Metanephros (tissue), 2 donors: ENCODE data around the gene CBL. TPM values are rescaled to one million over a fixed set of nuclear protein-coding genes. Genes with fewer than 3 reads are reported as not detected.

Experiments used
- small RNA-seq: library from RNA; depleted of rRNA; stranded (forward); fragments of <200 nt; gene quantifications from one replicate; pipeline ENCODE3, GENCODE V24; 2014; ENCODE audit warnings: low replicate concordance
- total RNA-seq: library from RNA; depleted of rRNA; stranded (reverse); fragments of >200 nt; gene quantifications from one replicate; pipeline ENCODE4 v1.2.3, GENCODE V29; 2014

The CBL gene
- 15.9 TPM for total RNA-seq

GRCh38 chr11:119205574-119206510 lies at the start of gene CBL:
Gene CBL (plus strand): TSS chr11:119206339. CDS start chr11:119206418, 79 bp downstream.

GRCh38 chr11:119168471-119169281 lies 37.5 kb upstream of the CBL start, which contains the start of gene NLRX1:
Gene NLRX1 (plus strand): TSS chr11:119168725. CDS start chr11:119171404, 2,679 bp downstream.

GRCh38 chr11:119316729-119317591 lies 110.8 kb downstream of the CBL start, which contains the start of gene MCAM:
Gene MCAM (minus strand): TSS chr11:119317130. CDS start chr11:119317101, 29 bp downstream.

GRCh38 chr11:119334174-119334930 lies 128.2 kb downstream of the CBL start, which contains the start of gene RNF26:
Gene RNF26 (plus strand): TSS chr11:119334527. CDS start chr11:119335123, 596 bp downstream.

GRCh38 chr11:119340335-119341221 lies 134.4 kb downstream of the CBL start, which contains the start of gene C1QTNF5:
Gene C1QTNF5 (minus strand): TSS chr11:119340883. CDS start chr11:119340397, 486 bp downstream.

GRCh38 chr11:119346605-119347004 lies 140.5 kb downstream of the CBL start, which contains the start of gene MFRP:
Gene MFRP (minus strand): TSS chr11:119346705. CDS start chr11:119346513, 192 bp downstream.

Small RNA genes lying within 50 kb of the gene (small RNA-seq; reads per million reads assigned to genes)
- gene RF01225 (not detected), gene RNU6-262P (not detected)

Other genes starting within 250 kb of the CBL start
- not detected for gene FOXR1, start 234.6 kb upstream of the CBL start, total RNA-seq
- gene CENATAC, start 208.2 kb upstream of the CBL start, total RNA-seq: 30.3 TPM
- gene RPS25, start 188.0 kb upstream of the CBL start, total RNA-seq: 541 TPM
- 58.5 TPM for gene TRAPPC4, start 187.6 kb upstream of the CBL start, total RNA-seq
- 35.3 TPM for gene SLC37A4, start 175.5 kb upstream of the CBL start, total RNA-seq
- 64.1 TPM for gene HYOU1, start 149.1 kb upstream of the CBL start, total RNA-seq
- gene VPS11, start 138.5 kb upstream of the CBL start, total RNA-seq: 40.3 TPM
- gene HMBS, start 121.5 kb upstream of the CBL start, total RNA-seq: 19.7 TPM
- gene DPAGT1, start 104.5 kb upstream of the CBL start, total RNA-seq: 20.0 TPM
- gene C2CD2L, start 99.0 kb upstream of the CBL start, total RNA-seq: 6.9 TPM
- gene HINFP, start 84.8 kb upstream of the CBL start, total RNA-seq: 26.6 TPM
- gene ABCG4, start 57.3 kb upstream of the CBL start, total RNA-seq: 0.76 TPM
- gene NLRX1, start 37.6 kb upstream of the CBL start, total RNA-seq: 23.4 TPM
- gene NHERF4, start 20.9 kb upstream of the CBL start, total RNA-seq: 12.4 TPM
- 117 TPM for gene MCAM, start 110.8 kb downstream of the CBL start, total RNA-seq
- gene RNF26, start 128.2 kb downstream of the CBL start, total RNA-seq: 13.8 TPM
- gene C1QTNF5, start 134.5 kb downstream of the CBL start, total RNA-seq: 39.0 TPM
- 0.06 TPM for gene MFRP, start 140.4 kb downstream of the CBL start, total RNA-seq
- 14.3 TPM for gene USP2, start 175.4 kb downstream of the CBL start, total RNA-seq
- gene THY1, start 216.8 kb downstream of the CBL start, total RNA-seq: 39.7 TPM